ENCODE results near the gene MEGF8.
A peak's percentile ranks its signal among the peaks of the same experiment; 100 is the strongest.

The MEGF8 gene

DNA sequence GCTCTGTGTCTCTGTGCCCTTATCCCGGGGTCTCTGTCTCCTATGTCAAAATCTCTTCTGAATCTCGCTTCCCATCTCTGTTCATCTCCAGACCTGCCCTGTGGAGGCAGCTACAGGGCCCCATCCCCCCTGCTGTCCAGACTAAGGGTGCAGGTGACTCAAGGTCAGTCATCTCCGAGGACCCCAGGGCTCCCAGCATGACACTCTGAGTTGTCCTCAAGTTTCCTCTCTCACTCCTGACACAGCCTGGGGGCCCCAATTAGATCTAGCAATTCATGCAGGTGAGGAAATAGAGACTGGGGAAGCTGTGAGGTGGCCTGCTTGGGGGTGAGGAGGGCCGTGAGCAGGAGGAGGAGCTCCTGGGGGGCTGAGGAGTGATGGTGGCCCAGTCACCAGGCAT is 66.7 kb downstream of the MEGF8 start:
- DNase-seq: no peak

DNA sequence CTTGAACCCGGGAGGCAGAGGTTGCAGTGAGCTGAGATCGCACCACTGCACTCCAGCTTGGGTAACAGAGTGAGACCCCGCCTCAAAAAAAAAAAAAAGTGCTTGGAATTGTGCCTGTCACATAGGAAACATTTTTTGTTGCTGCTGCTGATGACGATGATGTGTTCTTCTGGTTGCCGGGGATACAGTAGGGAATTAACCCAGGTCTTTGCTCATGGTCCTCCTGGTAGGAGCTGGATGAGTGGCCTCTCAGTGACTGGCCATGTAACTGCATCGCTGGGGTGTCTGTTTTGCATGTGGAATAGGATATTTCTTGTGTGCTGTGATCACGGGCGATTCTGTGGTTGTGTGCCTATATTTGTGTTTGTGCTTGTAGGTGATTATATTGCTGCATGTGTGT is 69.3 kb downstream of the MEGF8 start:
- DNase-seq: no peak

DNA sequence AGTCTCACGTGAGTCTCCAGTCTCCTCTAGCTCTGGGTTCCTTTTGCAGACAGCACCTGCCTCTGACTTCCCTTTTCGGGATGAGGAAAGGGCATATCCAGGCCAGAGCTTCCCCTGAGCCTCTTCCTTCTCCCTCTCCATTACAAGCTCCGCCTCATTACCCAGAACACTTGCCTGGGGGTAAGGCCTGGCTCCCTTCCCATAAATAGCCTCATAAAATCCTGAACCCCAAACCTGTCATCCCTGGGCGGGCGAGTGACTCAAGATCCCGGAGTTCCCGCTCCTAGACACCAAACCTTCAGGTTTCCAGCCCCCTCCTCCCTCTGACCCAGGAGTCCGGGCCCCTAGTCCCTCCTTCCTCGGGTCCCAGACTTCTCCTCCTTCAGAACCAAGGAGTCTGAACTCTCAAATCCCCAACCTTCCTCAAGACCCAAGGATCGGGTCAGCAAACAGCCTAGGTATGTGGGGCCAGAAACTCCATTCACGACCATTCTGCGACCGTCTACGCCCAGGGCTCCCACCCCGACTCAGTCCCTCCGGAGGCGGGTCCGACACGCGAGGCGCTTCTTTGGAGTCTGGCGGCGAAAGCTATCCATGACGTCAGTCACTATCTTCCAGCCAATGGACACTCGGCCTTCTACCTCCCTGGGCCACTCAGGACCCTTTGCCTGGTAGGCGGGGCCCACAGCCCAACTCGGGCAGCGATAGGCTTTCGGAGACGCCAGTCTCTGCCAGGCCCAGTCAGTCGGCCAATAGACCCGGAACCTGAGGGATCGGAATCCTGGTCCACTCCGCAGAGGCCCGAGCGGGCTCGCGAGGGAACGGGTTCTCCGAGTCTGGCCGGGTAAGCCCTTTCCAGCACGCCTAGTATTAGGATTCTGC is 71.2 kb downstream of the MEGF8 start:
- peak; percentile 78 for DNase-seq

DNA sequence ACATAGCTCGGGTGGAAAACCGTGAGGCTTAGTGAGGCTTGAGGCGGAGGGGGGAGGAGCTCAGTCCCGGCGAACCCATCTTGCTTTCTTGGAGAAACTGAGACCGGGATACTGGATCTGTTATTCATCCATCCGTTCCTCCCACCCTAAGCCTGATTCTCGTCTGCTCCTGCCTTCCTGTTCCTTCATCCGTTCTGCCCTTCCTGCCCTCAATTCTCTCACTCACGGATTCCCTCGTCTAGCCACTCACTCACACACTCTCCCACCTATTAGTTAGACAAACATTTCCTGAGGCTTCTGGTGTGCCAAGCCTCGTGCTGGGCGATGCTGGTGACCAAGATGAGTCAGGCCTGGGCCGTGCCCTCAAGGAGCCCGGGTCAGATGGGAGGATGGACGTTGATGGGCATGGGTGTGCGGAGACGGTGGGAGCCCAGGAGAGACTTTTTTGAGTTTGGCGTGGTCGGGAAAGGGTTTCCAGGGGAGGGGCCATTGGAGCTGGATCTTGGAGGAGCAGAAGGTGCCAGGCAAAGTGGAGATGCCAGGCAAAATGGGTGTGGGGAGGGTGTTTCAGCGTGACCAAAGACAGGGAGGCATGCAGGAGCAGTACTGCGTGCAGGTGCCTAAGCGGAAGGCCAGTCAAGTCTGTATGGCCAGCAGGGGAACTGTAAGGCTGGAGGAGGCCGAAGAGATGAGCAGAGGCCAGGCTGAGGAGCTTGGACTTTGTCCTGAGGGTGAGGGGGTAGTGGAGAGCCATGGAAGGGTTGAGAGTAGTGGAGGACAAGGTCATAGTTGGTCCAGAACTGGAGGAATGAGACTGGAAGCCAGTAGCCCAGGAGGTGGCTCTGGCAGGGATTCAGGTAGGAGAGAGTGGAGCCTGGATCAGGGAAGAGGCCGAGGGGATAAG is 72.1 kb downstream of the MEGF8 start:
- DNase-seq: no peak

DNA sequence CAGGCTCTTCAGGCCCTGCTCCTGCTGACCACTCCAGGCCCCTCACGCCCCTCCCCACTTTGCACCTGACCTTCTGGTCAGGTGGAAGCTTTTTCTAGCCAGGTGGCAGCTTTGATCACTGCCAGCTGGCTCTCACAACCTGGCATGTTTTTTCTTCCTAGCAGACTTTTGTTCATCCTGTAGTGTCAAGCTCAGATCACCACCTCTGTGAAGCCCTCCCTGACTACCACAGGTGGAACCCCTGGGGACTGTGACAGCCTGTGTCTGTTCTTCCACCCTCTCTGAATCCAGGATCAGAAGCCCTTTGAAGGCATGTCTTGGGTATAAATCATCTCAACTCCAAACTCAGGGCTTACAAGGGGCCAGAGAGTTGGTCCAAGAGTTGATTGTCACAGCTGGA is 75.0 kb downstream of the MEGF8 start:
- DNase-seq: no peak

DNA sequence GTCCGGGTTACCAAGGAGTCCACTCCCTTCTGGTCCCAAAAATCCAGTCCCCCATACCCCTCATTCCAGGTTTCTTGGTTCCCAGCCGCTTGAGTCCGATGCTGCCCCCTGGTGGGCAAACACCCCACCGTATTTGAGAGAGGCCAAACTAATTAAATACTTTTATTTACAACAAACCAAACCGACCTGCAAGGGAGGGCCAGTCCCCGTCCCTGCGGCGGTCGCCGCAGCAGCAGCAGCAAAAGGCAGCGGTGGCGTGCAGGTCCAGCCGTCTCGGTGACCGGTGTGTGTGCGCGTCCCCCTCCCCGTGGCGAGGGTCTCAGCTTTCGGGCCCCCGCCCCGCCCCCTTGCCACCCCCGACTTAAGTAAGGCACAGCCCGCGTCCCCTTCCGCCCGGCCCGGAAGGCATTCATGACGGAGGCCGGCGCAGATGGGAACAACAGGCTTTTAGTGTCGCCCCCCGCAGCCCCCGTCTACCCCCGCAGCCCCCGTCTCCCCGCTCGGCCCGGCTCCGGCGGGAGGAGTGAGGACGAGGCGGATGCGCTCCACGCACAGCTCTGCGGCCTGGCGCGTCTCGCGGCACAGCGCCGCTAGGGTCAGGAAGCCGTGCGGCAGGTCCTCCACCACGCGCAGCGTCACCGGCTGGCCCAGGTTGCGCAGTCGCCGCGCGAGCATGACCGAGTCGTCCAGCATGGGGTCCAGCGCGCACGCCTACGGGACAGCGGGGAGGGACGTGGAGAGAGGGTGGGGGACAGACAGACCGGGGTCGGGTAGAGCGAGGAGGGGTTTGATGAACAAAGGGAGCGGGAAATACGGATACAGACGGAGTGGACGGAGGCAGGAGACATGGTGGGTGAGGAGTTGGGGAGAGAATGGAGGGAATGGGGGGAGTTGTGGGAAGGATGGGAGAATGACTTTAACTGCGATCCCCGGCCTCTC is 76.2 kb downstream of the MEGF8 start:
- peak; percentile 84 for DNase-seq

DNA sequence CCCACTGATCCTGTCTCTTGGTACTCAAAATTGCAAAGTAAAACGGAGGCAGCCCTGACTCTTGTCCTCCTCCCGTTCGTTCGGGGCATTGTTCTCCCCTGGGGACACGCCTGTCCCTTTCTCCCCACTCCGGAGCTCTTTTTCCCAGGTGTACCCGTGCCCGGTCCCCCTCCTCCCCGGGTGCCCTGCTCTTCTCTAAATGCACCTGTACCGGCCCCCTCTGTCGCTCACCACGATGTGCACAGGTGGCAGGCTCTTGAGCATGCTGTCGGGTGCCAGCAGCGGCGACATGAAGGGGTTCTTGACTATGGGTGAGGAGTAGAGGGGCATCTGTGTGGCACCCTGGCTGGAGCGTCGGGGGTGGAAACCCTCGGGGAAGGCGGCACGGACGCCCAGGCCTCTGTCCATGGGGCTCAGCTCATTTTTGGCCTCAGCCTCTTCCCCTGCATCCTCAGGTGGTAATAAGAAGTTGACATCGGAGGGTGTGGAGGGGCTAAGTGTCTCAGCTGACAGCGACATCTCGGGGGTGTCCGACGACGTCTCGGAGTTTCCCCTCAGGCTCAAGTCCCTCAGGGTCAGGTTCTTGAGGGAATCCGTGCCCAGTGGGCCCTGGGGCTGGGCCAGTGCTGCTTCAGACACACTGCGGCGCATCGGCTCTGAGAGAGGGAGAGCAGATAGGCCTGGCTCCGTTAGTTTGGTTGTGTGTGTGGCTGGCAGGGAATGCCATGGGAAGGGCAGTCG is 77.1 kb downstream of the MEGF8 start:
- no peak for DNase-seq

DNA sequence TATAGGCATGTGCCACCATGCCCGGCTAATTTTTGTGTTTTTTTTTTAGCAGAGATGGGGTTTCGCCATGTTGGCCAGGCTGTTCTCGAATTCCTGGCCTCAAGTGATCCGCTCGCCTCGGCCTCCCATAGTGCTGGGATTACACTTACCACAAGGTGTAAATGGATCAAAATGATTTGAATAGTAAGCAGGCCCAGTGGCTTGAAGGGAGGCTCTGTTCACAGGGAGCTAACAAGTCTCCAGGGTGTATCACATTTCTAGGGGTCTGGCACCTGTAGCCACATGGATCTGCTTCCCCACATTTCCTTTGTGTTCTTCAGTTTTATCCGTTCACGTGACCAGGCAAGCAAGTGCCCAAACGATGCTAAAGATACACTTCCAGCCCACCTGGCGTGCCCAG is 78.2 kb downstream of the MEGF8 start:
- no peak for DNase-seq

DNA sequence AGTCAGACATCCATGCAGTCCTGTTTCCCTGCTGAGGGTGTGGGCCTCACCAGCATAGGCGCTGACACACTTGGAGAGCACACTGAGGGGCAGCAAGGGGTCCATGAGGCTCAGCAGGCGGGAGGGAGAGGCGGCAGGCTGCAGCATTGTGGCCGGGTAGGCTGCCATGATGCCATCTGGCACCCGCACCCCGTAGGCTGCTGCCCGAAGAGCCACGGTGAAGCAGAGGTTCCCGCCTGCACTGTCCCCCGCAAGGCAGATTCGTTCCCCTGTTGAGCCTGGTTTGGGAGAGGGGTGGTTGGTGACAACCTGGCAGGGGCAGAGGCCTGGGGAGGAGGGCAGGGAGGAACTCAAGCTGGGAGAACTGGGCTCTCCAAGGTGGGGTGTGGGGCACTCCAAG is 80.7 kb downstream of the MEGF8 start:
- DNase-seq: no peak

DNA sequence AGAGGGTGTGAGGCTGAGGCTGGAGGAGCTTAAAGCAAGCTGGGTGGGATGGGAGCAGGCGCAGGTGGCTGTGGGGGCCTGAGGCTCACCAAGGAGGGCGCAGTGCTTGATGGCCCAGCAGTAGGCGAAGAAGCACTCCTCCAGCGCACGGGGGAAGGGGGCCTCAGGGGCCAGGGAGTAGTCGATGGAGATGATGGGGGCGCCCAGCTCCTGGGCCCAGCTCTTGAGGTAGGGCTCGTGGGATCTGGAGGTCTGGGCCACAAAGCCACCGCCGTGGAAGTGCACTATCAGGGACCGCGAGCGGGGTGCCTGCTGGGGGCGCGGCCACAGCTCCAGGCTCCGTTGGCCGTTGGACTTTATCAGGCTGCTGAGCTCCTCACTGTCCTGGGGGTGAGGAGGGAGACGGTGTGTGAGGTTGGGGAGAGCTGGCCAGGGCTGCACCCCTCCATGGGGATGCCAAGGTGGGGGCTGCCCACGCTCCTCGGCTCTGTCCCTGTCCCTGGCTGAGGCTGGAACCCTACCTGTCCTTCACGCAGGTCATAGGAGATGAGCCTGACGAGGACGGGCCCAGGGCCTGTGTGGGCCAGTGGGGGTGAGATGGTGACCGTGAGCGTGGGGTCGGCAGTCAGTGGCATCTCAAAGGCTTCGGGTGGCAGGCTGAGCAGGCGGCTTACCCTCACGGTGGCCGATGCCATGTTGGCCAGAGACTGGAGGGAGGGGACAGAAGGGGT is 81.8 kb downstream of the MEGF8 start:
- no peak for DNase-seq

DNA sequence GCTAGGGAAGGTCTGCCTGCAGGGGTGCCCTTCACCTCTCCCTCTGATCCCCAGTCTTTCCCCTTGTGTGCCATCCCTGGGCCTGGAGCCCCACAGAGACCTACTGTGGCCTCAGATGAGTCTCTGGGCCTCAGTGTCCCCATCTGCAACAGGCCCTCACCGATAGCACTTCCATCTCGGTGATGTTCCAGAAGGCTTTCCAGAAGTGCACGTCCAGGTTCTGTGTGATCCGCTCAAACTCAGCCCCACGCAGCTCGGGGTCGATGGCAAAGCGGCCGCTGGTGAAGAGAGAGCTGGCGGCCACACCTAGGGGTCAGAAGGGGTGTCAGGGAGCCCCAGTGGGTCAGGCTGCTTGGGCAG is 82.4 kb downstream of the MEGF8 start:
- DNase-seq: no peak

DNA sequence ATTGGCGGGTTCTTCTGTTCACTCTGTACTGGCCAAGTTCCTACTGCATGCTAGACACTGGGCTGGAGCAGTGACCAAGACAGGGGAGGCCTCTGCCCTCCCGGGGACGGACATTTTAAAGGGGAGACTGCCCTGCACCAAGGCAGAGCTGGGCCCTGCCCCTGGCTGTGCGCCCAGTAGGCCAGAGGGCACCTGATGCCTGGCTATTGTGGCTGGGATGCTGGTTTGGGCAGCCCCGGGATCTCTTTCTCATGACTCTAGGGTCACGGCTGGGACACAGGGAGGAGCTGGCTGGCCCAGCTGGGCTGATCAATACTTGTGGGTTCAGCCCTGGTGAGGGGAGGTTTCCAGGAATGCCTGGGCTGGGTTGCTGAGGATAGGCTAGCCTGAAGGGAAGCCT is 84.0 kb downstream of the MEGF8 start:
- no peak for DNase-seq

DNA sequence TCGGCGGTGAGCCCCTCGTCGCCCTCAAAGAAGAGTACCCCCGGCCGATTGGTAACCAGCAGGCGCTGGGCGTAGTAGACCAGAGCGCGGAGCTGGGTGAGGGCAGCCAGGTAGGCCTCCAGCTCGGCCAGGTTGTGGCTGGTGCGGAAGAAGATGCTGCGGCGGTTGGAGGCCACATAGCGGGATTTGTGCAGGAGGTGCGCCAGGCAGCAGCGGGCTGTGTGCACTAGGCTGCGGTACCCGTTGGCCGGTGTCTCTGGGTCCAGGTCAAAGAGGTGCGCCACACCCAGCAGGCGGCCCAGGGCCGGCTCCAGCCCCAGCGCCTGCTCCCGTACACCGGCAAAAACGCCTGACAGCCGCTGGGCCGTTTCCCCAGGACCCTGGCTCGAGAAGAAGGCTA is 84.9 kb downstream of the MEGF8 start:
- no peak for DNase-seq

DNA sequence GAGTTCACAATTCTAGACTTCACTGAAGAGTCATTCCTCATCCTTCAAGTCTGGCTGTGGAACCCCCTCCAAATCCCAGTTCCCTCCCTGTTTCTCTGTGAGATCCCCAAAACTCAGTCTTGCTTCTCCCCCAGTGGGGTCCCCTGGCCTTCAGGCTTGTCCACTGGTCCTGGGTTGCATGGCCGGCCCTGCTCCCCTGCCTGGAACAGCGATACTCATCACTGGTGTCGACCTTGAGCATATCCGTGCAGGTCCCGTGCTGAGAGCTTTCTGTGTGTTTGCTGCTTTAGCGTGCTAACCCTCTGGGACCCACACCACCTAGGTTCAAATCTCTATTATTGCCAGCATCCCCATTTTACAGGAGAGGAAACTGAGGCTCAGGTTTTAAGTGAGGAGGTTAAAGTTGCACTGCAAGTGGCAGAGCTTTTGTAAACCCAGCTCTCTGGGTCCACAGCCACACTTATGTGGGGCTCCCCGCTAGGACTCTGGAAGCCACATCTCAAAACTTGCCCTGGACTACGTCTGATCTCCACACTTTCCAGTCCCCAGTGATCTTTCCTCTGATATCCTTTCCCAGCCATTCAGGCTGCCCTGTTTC is 86.2 kb downstream of the MEGF8 start:
- no peak for DNase-seq

DNA sequence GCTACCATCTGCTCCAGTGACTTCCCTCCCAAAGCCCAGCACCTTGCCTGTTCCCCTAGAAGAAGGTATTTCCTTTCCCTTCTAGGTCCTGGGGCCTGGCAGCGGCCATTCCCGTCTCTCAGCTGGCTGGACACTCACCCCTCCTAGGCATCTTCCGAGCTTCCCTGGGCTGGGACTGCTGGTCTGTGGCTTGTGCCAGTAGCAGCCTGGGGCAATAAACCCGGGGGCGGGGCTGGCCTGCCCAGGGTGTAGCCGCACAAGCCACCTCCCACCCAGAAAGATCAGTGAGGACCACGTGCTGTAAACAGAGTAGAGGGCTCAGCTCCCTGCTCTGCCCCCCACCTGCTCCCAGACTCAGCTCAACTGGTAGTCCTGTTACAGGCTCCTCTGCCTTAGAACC is 86.8 kb downstream of the MEGF8 start:
- DNase-seq: no peak

DNA sequence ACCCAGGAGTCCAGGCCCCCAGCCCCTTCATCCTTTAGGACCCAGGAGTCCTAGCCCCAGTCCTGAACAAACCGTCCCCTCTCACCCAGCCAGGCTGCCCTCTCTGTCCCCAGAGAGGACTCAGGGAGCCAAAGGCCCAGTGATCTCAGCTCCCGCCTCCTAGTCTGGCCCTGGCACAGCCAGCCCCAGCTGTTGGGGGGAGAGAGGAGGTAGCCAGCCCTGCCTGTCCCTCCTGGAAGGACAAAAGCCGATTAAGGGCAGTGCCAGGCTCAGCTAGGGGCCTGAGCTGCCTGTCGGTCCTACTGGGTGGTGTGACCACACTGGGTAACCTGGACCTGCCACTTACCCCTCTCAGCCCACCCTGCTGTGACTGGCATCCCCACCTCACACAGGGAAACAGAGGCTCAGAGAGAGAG is 87.2 kb downstream of the MEGF8 start:
- no peak for DNase-seq

DNA sequence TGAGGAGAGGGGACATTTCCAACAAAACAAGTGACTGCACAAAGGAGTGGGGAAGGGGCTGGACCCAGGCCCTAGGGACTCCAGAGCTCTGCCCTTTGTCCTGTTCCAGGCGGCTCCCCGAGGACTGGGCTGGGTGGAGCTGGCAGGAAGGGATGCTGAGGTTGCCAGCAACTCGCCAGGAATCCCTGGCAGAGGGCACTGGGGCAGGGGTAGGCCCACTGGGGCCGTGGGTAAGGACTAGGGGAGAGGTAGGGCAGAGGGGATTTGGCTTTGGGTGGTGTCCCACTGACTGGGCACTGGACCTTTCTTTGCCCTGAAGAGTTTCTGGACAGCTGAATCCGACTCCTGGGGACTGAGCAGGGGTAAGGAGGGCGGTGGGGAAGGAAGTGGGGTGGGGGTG is 93.9 kb downstream of the MEGF8 start:
- DNase-seq: no peak

DNA sequence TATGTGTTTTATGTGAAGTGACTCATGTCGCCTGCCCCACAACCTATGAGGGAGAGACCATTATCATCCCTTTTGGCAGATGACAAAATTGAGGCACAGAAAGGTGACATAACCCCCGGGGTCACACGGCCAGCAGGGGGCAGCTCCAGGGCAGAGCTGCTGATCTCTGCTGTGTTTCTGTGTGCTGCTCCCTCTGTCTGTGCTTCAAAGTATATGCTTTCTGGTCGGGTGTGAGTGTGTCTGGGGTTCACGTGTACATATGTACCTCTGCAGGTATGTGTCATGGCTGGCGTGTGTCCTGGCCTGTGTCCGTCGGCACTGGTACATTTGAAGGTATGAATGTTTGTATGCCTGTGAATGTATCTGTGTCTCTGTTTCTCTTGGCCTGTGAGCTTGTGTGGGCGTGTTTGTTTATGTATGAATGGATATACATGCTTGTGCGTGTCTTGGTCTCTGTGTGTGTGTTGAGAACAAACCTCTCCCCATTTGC is 94.7 kb downstream of the MEGF8 start:
- peak; percentile 74 for DNase-seq

DNA sequence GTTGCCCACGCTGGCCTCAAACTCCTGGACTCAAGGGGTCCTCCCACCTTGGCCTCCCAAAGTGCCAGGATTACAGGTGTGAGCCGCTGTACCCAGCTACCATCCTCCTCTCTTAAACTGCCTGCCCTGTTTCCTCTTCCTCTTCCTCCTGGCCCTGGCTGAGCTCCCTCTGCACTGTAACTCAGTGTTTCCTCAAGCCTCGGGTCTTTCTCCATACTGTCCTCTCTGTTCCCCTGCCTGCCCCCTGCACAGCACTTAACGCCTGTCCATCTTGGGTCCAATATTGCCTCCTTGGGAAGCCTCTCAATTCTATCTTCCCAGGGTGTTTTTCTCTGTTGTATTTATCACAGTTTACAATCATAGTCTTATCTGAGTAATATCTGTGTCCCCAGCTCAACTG is 95.7 kb downstream of the MEGF8 start:
- DNase-seq: no peak

DNA sequence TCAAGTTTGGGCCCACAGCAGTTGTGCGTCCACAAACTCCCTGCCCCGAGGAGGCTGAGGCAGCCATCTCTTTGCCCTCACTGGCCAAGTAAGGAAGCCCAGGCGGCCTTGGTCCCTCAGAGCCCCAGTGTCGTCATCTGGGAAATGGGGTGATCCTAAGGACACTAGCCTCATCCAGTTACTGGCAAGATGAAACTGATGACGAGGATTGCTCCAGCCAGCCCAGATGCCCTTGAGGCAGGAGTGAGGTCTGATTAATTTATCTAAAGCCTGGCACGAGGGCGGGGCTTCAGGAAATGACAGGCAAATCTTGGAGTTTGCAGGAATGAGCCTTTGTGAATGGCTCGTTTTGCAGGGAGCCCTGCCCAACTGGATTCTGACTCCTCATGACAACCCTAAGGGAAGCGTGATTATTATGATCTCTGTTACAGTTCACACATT is 96.2 kb downstream of the MEGF8 start:
- no peak for DNase-seq

Data from T-helper 9 cell (primary cell).